GM12801 (cell line): ENCODE results near the gene FAM210A.

ENCODE experiments used
- CTCF ChIP-seq: IDR thresholded peaks from one replicate; pipeline ENCODE4 v1.5.1; 2011; ENCODE audit warnings: control low read depth; ENCODE audit not compliant: insufficient read length; ENCODE audit errors: extremely low read depth

FAM210A gene

DNA sequence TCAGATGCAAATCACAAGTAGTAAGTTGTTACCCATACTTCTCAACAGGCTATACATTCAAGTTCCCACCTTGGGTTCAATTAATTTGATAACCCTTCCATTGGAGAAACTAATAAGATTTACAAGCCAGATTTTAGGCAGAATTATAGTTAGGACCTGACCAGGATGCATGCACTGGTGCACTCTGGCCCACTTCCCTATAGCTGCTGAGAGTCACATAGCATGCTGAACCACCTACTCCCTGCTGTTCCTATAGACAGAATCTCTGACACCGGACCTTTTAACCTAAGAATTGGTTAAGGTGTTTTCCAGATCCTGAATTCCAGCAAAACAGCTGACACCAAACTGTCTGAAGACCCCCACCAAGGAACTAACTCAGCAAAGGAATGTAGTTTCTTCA is 26.2 kb downstream of the FAM210A start:
- TF ChIP-seq CTCF: no peak

DNA sequence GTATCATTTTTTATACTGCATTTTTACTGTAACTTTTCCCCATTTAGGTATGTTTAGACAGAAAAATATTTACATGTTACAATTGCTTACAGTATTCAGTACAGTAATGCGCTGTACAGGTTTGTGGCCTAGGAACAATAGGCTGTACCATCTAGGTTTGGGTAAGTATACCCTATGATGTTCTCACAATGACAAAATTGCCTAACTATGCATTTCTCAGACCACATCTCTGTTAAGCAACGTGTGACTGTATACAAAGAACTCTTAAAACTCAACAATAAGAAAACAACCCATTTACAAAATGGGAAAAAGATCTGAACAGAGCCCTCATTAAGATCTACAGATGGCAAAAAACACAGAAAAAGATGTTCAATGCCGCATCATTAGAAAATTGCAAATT is 29.4 kb downstream of the FAM210A start:
- no peak for TF ChIP-seq CTCF

- TF ChIP-seq CTCF: no peak
Observed at GRCh38 chr18:13688191-13689136, 37.9 kb downstream of the FAM210A start.

- no peak for TF ChIP-seq CTCF
Observed at GRCh38 chr18:13684546-13684945, 41.8 kb downstream of the FAM210A start.

- no peak for TF ChIP-seq CTCF
Observed at GRCh38 chr18:13681701-13682100, 44.7 kb downstream of the FAM210A start.

DNA sequence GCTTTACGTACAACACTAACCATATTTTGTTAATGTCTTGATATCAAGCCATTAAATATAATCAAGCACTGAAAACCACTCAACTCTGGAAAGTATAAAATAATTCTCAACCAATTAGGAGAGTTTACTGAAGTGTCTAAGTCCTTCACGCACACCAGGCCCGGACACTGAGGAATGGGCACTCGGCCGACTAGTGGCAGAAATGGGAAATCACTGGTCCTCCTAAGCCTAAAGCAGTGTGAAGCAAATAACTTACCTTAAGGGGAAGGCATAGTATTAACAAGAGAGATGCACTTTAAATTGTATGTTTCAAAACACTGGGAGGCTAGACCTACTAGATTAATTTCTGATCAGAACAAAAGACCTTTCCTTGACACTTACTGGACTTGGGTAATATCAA is 45.7 kb downstream of the FAM210A start:
- TF ChIP-seq CTCF: no peak

GRCh38 chr18:13676471-13676870 is 49.9 kb downstream of the FAM210A start:
- TF ChIP-seq CTCF: no peak
